Suprapubic skin (tissue), 3 donors: Measurements from ENCODE around the gene ARHGAP10.

ENCODE experiments used
- CTCF ChIP-seq, 2 donors: fragments of 200-600 bp in 1 of 2; fragments of 450-650 bp in 1 of 2; sonication (generic) in 1 of 2; IDR thresholded peaks; one replicate each; pipeline ENCODE4 v1.5.1; 2016 to 2019; ENCODE audit warnings: antibody characterized with exemption in 2 of 2, mild to moderate bottlenecking in 1 of 2, moderate library complexity in 1 of 2
- POLR2A ChIP-seq, 2 donors: fragments of 450-650 bp; IDR thresholded peaks; one replicate each; pipeline ENCODE4 v1.6.1; 2017; ENCODE audit warnings: antibody characterized with exemption in 2 of 2, mild to moderate bottlenecking in 2 of 2, moderate library complexity in 2 of 2

- no peak for TF ChIP-seq CTCF (IDR thresholded peaks at IDR 0.05)
- no peak for TF ChIP-seq POLR2A (IDR thresholded peaks at IDR 0.05)
Observed at GRCh38 chr4:147737623-147738022, 5.7 kb downstream of the ARHGAP10 start.
